ENCODE results near the gene MALRD1.
A peak's percentile ranks its signal among the peaks of the same experiment; 100 is the strongest.

DNA sequence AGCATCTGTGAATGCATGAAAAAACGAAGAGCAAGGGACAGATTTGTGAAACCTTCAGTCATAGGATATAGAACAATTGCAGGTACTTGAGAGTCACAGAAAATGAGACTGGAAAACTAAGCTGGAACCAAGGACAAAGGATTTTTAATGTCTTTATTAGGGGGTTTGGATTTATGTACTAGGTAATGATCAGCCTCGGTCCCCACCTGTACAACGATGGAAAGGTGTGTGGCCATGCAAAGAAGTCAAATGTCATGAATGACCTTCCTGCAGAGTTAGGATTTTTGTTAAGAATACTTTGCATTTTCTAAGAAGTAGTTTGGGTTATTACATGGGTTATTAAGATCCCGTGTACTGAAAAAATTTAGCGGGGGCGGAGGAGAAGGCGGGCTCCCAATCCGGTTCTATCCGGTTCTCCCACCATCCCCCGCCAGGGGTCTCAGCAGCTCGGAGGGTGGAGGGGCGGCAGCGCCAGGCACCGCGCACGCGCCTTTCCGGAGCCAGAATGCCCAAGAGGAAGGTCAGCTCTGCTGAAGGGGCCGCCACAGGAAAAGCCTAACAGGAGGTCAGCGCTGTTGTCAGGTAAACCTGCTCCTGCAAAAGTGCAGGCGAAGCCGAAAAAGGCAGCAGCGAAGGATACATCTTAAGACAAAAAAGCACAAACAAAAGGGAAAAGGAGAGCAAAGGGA is 440.1 kb downstream of the MALRD1 start:
- TF ChIP-seq, protein P1, sequence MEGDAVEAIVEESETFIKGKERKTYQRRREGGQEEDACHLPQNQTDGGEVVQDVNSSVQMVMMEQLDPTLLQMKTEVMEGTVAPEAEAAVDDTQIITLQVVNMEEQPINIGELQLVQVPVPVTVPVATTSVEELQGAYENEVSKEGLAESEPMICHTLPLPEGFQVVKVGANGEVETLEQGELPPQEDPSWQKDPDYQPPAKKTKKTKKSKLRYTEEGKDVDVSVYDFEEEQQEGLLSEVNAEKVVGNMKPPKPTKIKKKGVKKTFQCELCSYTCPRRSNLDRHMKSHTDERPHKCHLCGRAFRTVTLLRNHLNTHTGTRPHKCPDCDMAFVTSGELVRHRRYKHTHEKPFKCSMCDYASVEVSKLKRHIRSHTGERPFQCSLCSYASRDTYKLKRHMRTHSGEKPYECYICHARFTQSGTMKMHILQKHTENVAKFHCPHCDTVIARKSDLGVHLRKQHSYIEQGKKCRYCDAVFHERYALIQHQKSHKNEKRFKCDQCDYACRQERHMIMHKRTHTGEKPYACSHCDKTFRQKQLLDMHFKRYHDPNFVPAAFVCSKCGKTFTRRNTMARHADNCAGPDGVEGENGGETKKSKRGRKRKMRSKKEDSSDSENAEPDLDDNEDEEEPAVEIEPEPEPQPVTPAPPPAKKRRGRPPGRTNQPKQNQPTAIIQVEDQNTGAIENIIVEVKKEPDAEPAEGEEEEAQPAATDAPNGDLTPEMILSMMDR (IDR thresholded peaks at IDR 0.05): peak in 1 of 6 experiments; percentile 10
- TF ChIP-seq POLR2A (IDR thresholded peaks at IDR 0.05): no peak

Data from thyroid gland (tissue), 4 donors.